Mucosa of rectum (tissue), 2 donors: ENCODE measurements around the gene SLC25A4.

Experiments used
- H3K27ac ChIP-seq, 2 donors: one replicate each; pipeline ENCODE4 v1.7.0; 2013; ENCODE audit warnings: inconsistent platforms in 2 of 2, low read depth in 2 of 2, low read length in 2 of 2
- H3K27me3 ChIP-seq, 2 donors: one replicate each; pipeline ENCODE4 v1.7.0; 2013; ENCODE audit warnings: low read length in 2 of 2; ENCODE audit not compliant: control insufficient read depth in 2 of 2, insufficient read depth in 2 of 2
- H3K36me3 ChIP-seq, 2 donors: one replicate each; pipeline ENCODE4 v1.7.0; 2013; ENCODE audit warnings: low read length in 2 of 2; ENCODE audit not compliant: control insufficient read depth in 2 of 2, insufficient read depth in 2 of 2
- H3K4me1 ChIP-seq, 2 donors: one replicate each; pipeline ENCODE4 v1.7.0; 2013; ENCODE audit warnings: low read length in 2 of 2, mild to moderate bottlenecking in 1 of 2; ENCODE audit not compliant: control insufficient read depth in 2 of 2, insufficient read depth in 2 of 2
- H3K4me3 ChIP-seq, 2 donors: one replicate each; pipeline ENCODE4 v1.7.0; 2013; ENCODE audit warnings: low read length in 2 of 2
- H3K9ac ChIP-seq, 2 donors: one replicate each; pipeline ENCODE4 v1.7.0; 2013; ENCODE audit warnings: low read length in 2 of 2, low read depth in 1 of 2, mild to moderate bottlenecking in 1 of 2
- H3K9me3 ChIP-seq, 2 donors: one replicate each; pipeline ENCODE4 v1.7.0; 2013; ENCODE audit warnings: low read length in 2 of 2; ENCODE audit not compliant: control insufficient read depth in 2 of 2
- donor health status: healthy.
- donor health status: Normal muscosa, but diverticular disease.

Gene SLC25A4

DNA sequence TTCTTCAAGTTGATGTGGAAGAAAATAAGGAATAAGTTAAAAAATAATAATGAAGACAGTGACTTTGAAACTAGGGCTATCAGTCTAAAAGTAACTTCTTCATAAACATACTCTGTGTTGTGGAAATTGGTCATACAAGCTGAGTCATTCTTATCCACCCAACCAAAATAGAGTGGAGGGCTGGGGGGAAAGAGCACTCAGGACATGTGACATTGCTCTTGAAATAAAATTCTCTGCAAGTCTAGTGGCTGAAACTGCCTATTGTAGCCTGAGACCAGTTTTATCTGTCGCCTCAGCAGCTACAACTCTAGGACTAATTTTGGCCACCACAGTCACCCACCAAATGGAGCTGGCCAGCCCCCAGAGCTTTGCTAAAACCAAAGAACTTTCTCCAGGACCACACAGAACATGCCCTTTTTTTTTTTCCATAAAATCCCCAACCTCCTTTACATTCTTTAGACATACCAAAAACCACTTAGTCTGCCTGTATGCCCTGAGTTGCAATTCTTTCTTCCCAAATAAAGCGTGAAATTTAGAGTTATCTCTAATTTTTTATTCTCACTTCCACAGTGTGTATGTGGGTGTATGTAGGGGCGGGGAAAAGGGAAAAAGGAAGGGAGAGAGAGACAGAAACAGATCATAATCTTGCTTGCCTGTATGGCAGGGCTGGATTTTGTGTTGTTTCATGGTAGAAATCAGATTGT is 23.0 kb upstream of the SLC25A4 start:
- no peak overlapping the region for H3K4me3 ChIP-seq

DNA sequence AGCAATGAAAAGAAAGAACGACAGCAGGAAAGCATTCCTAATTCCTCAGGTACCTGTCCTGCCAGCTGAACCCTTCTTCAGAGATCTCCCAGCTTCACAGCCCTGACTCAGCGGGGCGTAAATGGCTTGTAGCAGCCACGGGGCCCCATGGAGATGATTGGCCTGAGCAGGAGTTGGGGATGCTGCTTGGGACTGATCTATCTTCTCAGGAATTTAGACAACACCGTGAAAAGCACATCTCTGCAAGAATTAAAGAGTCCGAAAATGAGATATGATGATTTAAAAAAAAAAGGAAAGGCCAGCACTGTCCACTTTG is 22.5 kb upstream of the SLC25A4 start:
- H3K27me3 ChIP-seq: peaks cover 0 to 6% of the 10 kb centered on the region in 2 donors
- no peaks in the 10 kb centered on the region for H3K9me3 ChIP-seq
- no peak overlapping the region for H3K27ac ChIP-seq
- no peak overlapping the region for H3K9ac ChIP-seq
- H3K4me1 ChIP-seq: no peaks in the 10 kb centered on the region
- no peaks in the 10 kb centered on the region for H3K36me3 ChIP-seq
- no peak overlapping the region for H3K4me3 ChIP-seq

More for the DNA sequence above, 23.0 kb upstream of the SLC25A4 start:
- no peaks in the 10 kb centered on the region for H3K36me3 ChIP-seq
- H3K9me3 ChIP-seq: no peaks in the 10 kb centered on the region
- no peak overlapping the region for H3K9ac ChIP-seq
- H3K27me3 ChIP-seq: peaks cover 0 to 5% of the 10 kb centered on the region in 2 donors
- H3K4me1 ChIP-seq: no peaks in the 10 kb centered on the region
- H3K27ac ChIP-seq: no peak overlapping the region

DNA sequence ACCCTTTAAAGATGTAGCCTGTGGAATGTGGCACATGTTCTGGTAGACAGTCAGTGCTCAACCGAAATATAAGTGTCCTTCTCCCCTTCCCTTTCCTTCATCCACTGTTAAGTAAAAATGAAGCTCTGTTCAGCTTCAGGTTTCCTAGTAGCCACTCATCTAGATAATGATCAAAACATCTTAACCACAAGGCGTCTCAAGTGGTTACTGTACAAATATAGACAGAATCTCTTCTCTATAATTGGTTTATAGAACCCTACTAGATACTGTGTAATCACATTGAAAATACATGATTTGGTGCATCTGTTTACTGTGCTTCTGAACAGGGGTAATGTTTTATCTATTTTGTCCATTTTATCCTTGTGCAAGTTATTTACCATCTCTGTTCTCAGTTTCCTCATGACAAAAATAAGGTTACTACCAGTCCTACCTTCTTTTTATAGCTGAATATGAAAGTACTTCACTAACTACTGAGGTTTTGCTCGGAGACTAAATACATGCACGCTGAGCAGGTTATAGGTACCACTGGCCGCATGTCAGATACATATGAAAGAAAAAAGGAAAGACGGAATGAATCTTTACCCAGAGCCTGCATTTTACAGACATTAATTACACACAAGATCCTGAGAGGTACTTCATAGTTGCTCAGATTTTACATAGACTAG is 20.3 kb upstream of the SLC25A4 start:
- H3K9ac ChIP-seq: no peak overlapping the region
- no peak overlapping the region for H3K27ac ChIP-seq
- peaks cover 7 to 16% of the 10 kb centered on the region in 2 donors for H3K27me3 ChIP-seq
- no peaks in the 10 kb centered on the region for H3K9me3 ChIP-seq
- no peak overlapping the region for H3K4me3 ChIP-seq
- peaks cover 6 to 7% of the 10 kb centered on the region in 2 donors for H3K4me1 ChIP-seq
- H3K36me3 ChIP-seq: no peaks in the 10 kb centered on the region

DNA sequence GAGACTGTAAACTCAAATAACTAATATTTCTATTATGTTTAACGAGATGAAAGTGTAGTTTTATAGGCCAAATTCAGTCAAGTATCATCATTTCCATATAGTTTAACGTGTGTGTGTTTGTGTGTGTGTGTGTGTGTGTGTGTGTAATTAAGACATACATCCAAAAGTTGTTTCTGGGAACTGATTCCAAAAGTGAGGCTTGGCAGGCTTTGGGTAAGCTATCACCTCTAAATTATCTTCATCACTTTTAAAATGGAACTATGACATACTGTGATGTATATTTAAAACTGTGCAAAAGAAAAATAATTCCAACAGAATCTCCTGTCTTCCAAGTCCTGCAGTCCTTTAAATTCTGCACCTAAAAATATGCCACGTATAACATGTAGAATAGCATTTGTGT is 19.1 kb upstream of the SLC25A4 start:
- no peaks in the 10 kb centered on the region for H3K9me3 ChIP-seq
- no peaks in the 10 kb centered on the region for H3K36me3 ChIP-seq
- peaks cover 7 to 23% of the 10 kb centered on the region in 2 donors for H3K27me3 ChIP-seq

DNA sequence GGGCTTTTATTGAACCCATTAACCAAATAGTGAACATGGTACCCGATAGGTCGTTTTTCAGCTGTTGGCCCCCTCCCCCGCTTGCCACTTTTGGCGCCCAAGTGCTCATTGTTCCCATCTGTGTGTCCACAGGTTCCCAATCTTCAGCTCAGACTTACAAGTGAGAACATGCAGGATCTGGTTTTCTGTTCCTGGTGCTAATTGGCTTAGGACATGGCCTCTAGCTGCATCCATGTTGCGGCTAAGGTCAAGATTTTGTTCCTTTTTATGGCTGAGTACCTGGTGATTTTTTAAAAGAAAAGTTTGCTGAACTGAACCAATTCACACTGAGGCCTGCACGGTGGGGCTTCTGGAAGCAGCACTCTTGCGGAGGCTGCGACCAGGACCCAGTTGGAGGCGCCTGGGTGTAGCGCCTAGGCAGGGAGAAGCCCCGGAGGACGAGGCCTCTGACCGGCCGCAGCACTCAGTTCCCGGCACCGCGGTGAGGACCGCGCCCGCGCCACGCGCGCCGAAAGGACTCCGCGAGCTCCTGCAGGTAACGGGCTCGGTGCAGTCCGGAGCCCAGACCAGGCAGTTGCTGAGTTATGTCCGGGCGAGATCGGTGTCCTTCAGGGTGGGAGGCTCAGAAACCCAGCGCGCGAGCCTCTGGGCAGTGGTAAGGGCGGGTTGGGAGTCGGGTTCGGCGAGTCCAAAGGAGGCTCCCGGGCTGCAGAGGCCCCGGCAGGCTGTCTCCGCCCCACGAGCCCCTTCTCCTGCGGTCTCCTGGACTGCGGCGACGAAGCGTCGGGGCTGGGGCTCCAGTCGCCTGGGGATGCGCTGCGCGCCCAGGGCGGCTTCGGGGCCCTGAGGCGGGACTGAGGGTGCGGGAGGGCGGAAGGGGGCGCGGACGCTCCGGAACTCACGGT is 15.8 kb upstream of the SLC25A4 start:
- Histone ChIP-seq H3K9ac (peak overlapping the region in 1 of 2 donors; percentile 17), H3K27ac (no peak overlapping the region), H3K9me3 (no peaks in the 10 kb centered on the region), H3K36me3 (no peaks in the 10 kb centered on the region), H3K4me3 (peak overlapping the region; percentile 57 to 59), H3K27me3 (peaks cover 7 to 25% of the 10 kb centered on the region in 2 donors), H3K4me1 (peaks cover 7 to 10% of the 10 kb centered on the region in 2 donors)

More for the DNA sequence above, 19.1 kb upstream of the SLC25A4 start:
- Histone ChIP-seq H3K4me1 (peaks cover 7 to 9% of the 10 kb centered on the region in 2 donors), H3K4me3 (no peak overlapping the region), H3K27ac (no peak overlapping the region), H3K9ac (no peak overlapping the region)

DNA sequence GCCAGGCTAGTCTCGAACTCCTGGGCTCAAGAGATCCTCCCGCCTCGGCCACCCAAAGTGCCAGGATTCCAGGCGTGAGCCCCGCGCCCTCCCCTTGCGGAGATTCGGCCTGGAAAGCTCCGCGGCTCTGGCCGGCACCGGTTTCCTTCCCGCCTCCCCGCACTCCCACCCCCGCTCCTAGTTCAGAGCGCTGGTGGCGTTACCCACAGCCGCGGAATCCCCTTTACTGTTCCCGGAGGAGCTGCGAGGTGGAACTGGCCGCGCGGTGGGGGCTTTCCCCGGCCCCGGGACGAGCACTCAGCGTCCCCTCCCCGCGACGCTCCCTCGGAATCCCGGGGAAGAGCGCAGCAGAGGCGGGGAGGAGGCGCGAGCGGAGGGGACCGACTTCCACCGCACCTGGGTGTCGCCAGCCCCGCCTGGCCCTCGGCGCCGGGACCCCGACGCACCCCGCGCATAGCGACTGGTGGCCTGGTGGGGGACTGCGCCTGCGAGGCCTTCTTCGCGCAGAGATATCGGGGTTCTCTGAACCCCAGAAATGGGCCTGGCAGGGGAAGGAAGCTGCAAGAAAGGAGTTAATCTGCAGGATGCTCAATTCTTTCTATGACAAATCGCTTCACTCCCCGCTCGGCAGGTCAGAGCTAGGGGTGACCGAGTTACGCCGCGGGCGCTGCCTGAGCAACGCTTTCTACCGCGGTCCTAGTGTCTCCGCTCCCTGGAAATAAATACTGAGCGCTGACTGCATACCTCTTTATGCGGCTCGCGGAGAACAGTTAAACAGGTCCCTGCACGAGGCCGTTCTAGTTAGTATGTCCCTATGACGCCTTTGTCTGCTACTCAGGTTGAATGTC is 14.6 kb upstream of the SLC25A4 start:
- Histone ChIP-seq H3K9me3 (no peaks in the 10 kb centered on the region), H3K27me3 (peaks cover 7 to 25% of the 10 kb centered on the region in 2 donors), H3K36me3 (no peaks in the 10 kb centered on the region), H3K9ac (no peak overlapping the region), H3K4me3 (peak overlapping the region; percentile 56 to 58), H3K4me1 (peaks cover 7 to 10% of the 10 kb centered on the region in 2 donors), H3K27ac (no peak overlapping the region)

DNA sequence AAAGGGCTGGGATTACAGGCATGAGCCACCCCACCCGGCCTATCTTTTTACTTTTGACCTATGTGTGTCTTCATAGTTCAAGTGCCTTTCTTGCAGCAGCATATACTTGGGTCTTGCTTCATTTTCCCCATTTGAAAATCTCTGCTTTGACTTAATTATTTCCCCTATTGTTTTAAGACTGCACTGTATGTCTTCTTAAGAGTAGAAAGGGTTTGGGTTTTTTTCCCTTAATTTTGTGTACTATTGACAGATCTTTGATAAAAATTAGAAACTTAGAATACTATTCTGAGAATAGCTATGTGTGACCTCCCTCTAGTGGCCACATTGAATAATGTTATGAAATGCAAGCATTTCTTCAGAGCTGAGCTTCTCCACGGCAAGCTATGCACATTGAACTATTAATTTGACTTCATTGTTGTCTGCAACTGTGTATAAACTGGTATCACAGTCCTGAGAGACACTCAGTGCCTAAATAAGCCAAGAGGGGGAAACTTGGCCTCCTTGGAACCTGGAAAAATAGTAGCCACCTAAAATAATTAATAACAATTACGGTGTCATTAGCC is 8.7 kb upstream of the SLC25A4 start:
- no peaks in the 10 kb centered on the region for H3K36me3 ChIP-seq
- peaks cover 0 to 4% of the 10 kb centered on the region in 2 donors for H3K27me3 ChIP-seq
- no peak overlapping the region for H3K4me3 ChIP-seq
- no peaks in the 10 kb centered on the region for H3K9me3 ChIP-seq
- H3K4me1 ChIP-seq: no peaks in the 10 kb centered on the region
- no peak overlapping the region for H3K27ac ChIP-seq
- no peak overlapping the region for H3K9ac ChIP-seq

DNA sequence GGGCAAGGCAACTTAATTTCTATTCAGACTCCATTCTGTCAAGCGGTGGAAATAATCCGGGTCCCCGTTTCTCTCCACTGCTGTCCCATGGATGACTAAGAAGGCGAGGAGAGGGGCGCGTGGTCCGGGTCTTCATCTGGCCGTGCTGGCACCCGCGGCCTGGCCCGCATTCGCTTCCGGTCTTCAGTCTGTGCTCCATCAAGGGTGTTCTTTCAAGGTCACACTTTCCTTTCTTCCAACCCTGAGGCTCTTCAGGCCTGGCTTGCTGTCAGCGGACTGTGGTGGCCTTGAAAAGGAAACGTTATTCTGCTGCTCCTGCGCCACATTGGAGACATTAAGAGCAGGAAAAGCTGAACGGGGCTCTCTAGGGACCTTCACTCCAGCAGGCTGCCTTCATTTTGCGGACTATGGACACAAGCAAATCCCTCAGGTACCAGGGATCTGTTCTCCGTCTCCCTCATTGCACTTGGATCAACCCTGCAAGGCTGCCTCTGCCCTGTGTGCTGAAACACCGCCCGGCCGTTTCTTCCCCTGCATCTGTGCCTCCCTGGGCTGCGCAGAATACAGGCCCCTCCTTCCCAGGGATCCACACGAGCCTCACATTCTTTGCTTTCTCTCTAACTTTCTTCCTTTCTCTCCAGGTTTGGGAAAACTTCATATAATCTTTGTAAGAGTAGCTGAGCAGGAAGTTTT is 5.7 kb upstream of the SLC25A4 start:
- no peak overlapping the region for H3K4me3 ChIP-seq
- peaks cover 2% of the 10 kb centered on the region in 2 donors for H3K4me1 ChIP-seq
- no peak overlapping the region for H3K27ac ChIP-seq
- no peaks in the 10 kb centered on the region for H3K36me3 ChIP-seq
- no peaks in the 10 kb centered on the region for H3K9me3 ChIP-seq
- H3K9ac ChIP-seq: no peak overlapping the region
- peaks cover 0 to 4% of the 10 kb centered on the region in 2 donors for H3K27me3 ChIP-seq

DNA sequence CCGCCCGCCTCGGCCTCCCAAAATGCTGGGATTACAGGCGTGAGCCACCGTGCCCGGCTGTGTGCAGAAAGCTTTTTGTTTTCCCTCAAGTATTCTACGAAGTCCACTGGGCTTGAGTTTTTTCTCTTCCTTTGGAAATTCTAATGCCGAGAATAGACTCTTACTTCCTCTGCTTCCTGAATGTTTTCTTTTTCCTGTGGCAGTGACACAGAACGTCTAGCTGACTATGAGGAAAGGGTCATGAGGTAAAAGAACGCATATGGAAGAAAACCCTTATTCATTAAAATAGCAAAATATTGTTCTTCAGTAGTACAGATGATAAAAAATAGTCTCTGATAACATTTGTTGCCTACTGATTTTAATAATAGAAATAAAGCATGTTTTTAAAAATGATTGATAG is 4.9 kb upstream of the SLC25A4 start:
- Histone ChIP-seq H3K27me3 (peaks cover 0 to 4% of the 10 kb centered on the region in 2 donors), H3K4me1 (peaks cover 5 to 8% of the 10 kb centered on the region in 2 donors), H3K27ac (no peak overlapping the region), H3K9ac (no peak overlapping the region), H3K9me3 (no peaks in the 10 kb centered on the region), H3K4me3 (no peak overlapping the region), H3K36me3 (no peaks in the 10 kb centered on the region)
